Measurements from ENCODE around the gene ROBO1. TPM values are rescaled to one million over a fixed set of nuclear protein-coding genes. Genes with fewer than 3 reads are reported as not detected.
A peak's percentile ranks its signal among the peaks of the same experiment; 100 is the strongest.

Gene ROBO1
- total RNA-seq, 1 donor from 2014 or later: 66.5 TPM

GRCh38 chr3:79018265-79018664 is 749.5 kb downstream of the ROBO1 start:
- Histone ChIP-seq H3K9me3 (no peaks in the 10 kb centered on the region), H3K27me3 (no peaks in the 10 kb centered on the region), H3K4me1 (peaks cover 20% of the 10 kb centered on the region), H3K27ac (peak overlapping the region; percentile 81), H3K36me3 (no peaks in the 10 kb centered on the region), H3K4me3 (peak overlapping the region; percentile 58 to 64)
- intact Hi-C loops (cut with DNase I): no loop called here
- no peak for TF ChIP-seq POLR2AphosphoS5 (IDR thresholded peaks at IDR 0.05; ENCODE audit: insufficient read depth in 1 of 2, low read depth in 1 of 2)
- no peak for TF ChIP-seq CTCF (IDR thresholded peaks at IDR 0.05)
- DNase-seq (ENCODE audit: extremely low spot score in 2 of 2): no peak

GRCh38 chr3:79016587-79017376 is 751.0 kb downstream of the ROBO1 start:
- H3K27ac ChIP-seq: no peak overlapping the region
- peaks cover 34% of the 10 kb centered on the region for H3K4me1 ChIP-seq

GRCh38 chr3:79015854-79016253 is 751.9 kb downstream of the ROBO1 start:
- H3K4me3 ChIP-seq: peak overlapping the region in 1 of 2 donors; percentile 64
- no peaks in the 10 kb centered on the region for H3K36me3 ChIP-seq
- intact Hi-C loops (cut with DNase I): no loop called here
- H3K9me3 ChIP-seq: no peaks in the 10 kb centered on the region
- no peak overlapping the region for H3K27ac ChIP-seq
- H3K4me1 ChIP-seq: peaks cover 34% of the 10 kb centered on the region
- DNase-seq (ENCODE audit: extremely low spot score in 2 of 2): no peak
- TF ChIP-seq CTCF (IDR thresholded peaks at IDR 0.05) (no peak), POLR2AphosphoS5 (IDR thresholded peaks at IDR 0.05; ENCODE audit: insufficient read depth in 1 of 2, low read depth in 1 of 2) (no peak), POLR2A (IDR thresholded peaks at IDR 0.05) (no peak)
- no peaks in the 10 kb centered on the region for H3K27me3 ChIP-seq

More at GRCh38 chr3:79016587-79017376, 751.0 kb downstream of the ROBO1 start:
- Histone ChIP-seq H3K4me3 (peak overlapping the region; percentile 58 to 64), H3K27me3 (no peaks in the 10 kb centered on the region), H3K36me3 (no peaks in the 10 kb centered on the region), H3K9me3 (no peaks in the 10 kb centered on the region)
- DNase-seq (ENCODE audit: extremely low spot score in 2 of 2): no peak
- TF ChIP-seq POLR2A (IDR thresholded peaks at IDR 0.05) (no peak), CTCF (IDR thresholded peaks at IDR 0.05) (no peak), POLR2AphosphoS5 (IDR thresholded peaks at IDR 0.05; ENCODE audit: insufficient read depth in 1 of 2, low read depth in 1 of 2) (no peak)
- intact Hi-C loops (cut with DNase I): no loop called here

- H3K4me3 ChIP-seq: no peak overlapping the region
- H3K9me3 ChIP-seq: no peaks in the 10 kb centered on the region
- TF ChIP-seq CTCF (IDR thresholded peaks at IDR 0.05) (no peak), POLR2AphosphoS5 (IDR thresholded peaks at IDR 0.05; ENCODE audit: insufficient read depth in 1 of 2, low read depth in 1 of 2) (no peak), POLR2A (IDR thresholded peaks at IDR 0.05) (no peak)
- peaks cover 34% of the 10 kb centered on the region for H3K4me1 ChIP-seq
- intact Hi-C loops (cut with DNase I): no loop called here
- no peaks in the 10 kb centered on the region for H3K36me3 ChIP-seq
- no peak overlapping the region for H3K27ac ChIP-seq
- no peak for DNase-seq (ENCODE audit: extremely low spot score in 2 of 2)
- H3K27me3 ChIP-seq: no peaks in the 10 kb centered on the region
Observed at GRCh38 chr3:79012946-79013362, 754.8 kb downstream of the ROBO1 start.

GRCh38 chr3:79012530-79012913 is 755.3 kb downstream of the ROBO1 start:
- Histone ChIP-seq H3K27me3 (no peaks in the 10 kb centered on the region), H3K36me3 (no peaks in the 10 kb centered on the region), H3K4me3 (no peak overlapping the region), H3K4me1 (peaks cover 34% of the 10 kb centered on the region), H3K9me3 (no peaks in the 10 kb centered on the region), H3K27ac (no peak overlapping the region)
- intact Hi-C loops (cut with DNase I): no loop called here
- TF ChIP-seq CTCF (IDR thresholded peaks at IDR 0.05): no peak
- no peak for TF ChIP-seq POLR2A (IDR thresholded peaks at IDR 0.05)
- TF ChIP-seq POLR2AphosphoS5 (IDR thresholded peaks at IDR 0.05; ENCODE audit: insufficient read depth in 1 of 2, low read depth in 1 of 2): no peak
- no peak for DNase-seq (ENCODE audit: extremely low spot score in 2 of 2)

Measured in vagina (tissue), 2 donors.